ENCODE measurements around the gene C1orf198.

DNA sequence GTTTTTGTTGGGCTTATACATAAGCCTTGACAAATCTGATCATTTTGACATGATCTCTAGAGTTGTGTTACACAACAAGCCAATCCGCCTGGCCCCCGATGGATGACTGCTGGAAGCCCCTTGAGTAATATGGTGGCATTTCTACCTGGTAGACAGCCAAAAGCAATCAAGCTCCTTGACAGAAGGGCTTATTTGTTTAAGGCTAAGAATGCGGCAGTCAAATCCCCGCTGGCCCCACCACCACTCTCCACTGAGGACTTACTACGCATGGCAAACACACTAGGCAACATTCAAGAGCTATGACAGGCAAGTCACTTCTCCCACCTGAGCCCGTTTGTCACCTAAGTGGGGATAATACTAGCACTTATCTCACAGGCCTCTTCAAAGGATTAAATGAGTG lies 33.4 kb upstream of the C1orf198 start:
- TF ChIP-seq, protein P1, sequence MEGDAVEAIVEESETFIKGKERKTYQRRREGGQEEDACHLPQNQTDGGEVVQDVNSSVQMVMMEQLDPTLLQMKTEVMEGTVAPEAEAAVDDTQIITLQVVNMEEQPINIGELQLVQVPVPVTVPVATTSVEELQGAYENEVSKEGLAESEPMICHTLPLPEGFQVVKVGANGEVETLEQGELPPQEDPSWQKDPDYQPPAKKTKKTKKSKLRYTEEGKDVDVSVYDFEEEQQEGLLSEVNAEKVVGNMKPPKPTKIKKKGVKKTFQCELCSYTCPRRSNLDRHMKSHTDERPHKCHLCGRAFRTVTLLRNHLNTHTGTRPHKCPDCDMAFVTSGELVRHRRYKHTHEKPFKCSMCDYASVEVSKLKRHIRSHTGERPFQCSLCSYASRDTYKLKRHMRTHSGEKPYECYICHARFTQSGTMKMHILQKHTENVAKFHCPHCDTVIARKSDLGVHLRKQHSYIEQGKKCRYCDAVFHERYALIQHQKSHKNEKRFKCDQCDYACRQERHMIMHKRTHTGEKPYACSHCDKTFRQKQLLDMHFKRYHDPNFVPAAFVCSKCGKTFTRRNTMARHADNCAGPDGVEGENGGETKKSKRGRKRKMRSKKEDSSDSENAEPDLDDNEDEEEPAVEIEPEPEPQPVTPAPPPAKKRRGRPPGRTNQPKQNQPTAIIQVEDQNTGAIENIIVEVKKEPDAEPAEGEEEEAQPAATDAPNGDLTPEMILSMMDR (IDR thresholded peaks at IDR 0.05; ENCODE audit: low read depth, low read length, missing input control), result no peak
- no peak for TF ChIP-seq SP1 (IDR thresholded peaks at IDR 0.05)
